GM21737 (cell line): ENCODE results near the gene RAPGEF5.
"Not testable (repeated sequence)": the region's sequence is repeated elsewhere in the genome, so short reads cannot be mapped to it uniquely, and the experiment has no call there.

Experiments
- ATAC-seq: cut with Tn5 transposase; IDR thresholded peaks from one replicate; pipeline ENCODE4 v1.9.1; 2021; ENCODE audit warnings: mild to moderate bottlenecking, moderate library complexity; ENCODE audit not compliant: unreplicated experiment

Gene RAPGEF5

GRCh38 chr7:22094413-22095342 is 262.3 kb downstream of the RAPGEF5 start:
- no peak for ATAC-seq

GRCh38 chr7:22093936-22094335 is 263.0 kb downstream of the RAPGEF5 start:
- ATAC-seq: no peak

GRCh38 chr7:22093001-22093400 is 264.0 kb downstream of the RAPGEF5 start:
- ATAC-seq: no peak

GRCh38 chr7:22090958-22091525 is 265.9 kb downstream of the RAPGEF5 start:
- ATAC-seq: not testable (repeated sequence)

GRCh38 chr7:22090512-22090911 is 266.4 kb downstream of the RAPGEF5 start:
- no peak for ATAC-seq

- no peak for ATAC-seq
Measured at GRCh38 chr7:22090107-22090506, 266.8 kb downstream of the RAPGEF5 start.

- no peak for ATAC-seq
Measured at GRCh38 chr7:22088827-22089226, 268.1 kb downstream of the RAPGEF5 start.

- ATAC-seq: no peak
Measured at GRCh38 chr7:22087861-22088260, 269.1 kb downstream of the RAPGEF5 start.

GRCh38 chr7:22083704-22084240 is 273.2 kb downstream of the RAPGEF5 start:
- ATAC-seq: no peak

- peak; percentile 99 for ATAC-seq
Measured at GRCh38 chr7:22082886-22083703, 273.9 kb downstream of the RAPGEF5 start.

GRCh38 chr7:22082553-22082885 is 274.4 kb downstream of the RAPGEF5 start:
- no peak for ATAC-seq

- not testable (repeated sequence) for ATAC-seq
Measured at GRCh38 chr7:22080219-22080618, 276.7 kb downstream of the RAPGEF5 start.

GRCh38 chr7:22078872-22079271 is 278.1 kb downstream of the RAPGEF5 start:
- ATAC-seq: not testable (repeated sequence)

GRCh38 chr7:22075561-22075960 is 281.4 kb downstream of the RAPGEF5 start:
- no peak for ATAC-seq

- ATAC-seq: no peak
Measured at GRCh38 chr7:22074897-22075296, 282.1 kb downstream of the RAPGEF5 start.
